PC-3 (cell line): ENCODE measurements around the gene FMNL2. TPM values are rescaled to one million over a fixed set of nuclear protein-coding genes. Genes with fewer than 3 reads are reported as not detected.

ENCODE experiments used
- ATAC-seq: fragments of 200-7000 bp; cut with Tn5 transposase; 2 replicates; pipeline ENCODE4 v1.9.1; 2020; ENCODE audit warnings: mild to moderate bottlenecking, moderate library complexity
- BruUV-seq: library from RNA; stranded (reverse); fragments of 400-500 nt; replicated peaks from 2 replicates; lab custom pipeline; 2021; lab: Mats Ljungman, UMichigan
- CTCF ChIA-PET: fragments of 300-600 bp; sonication (Branson Sonifier 250); formaldehyde crosslinking; loops from one replicate; lab custom pipeline; 2022; ENCODE audit warnings: antibody characterized with exemption; lab: Charles Lee
- POLR2A ChIA-PET: fragments of 300-600 bp; sonication (Branson Sonifier 250); formaldehyde crosslinking; loops from one replicate; lab custom pipeline; 2022; ENCODE audit warnings: antibody characterized with exemption; ENCODE audit not compliant: unreplicated experiment; lab: Charles Lee
- DNase-seq: peaks from one replicate; pipeline ENCODE4 v3.0.0-alpha.2; 2015
- H2AFZ ChIP-seq: fragments of 300-600 bp; sonication (generic); 2 replicates; pipeline ENCODE4 v1.6.0; 2016; ENCODE audit warnings: antibody characterized with exemption, low read length
- H3F3A ChIP-seq: fragments of 300-600 bp; sonication (generic); one replicate; pipeline ENCODE4 v1.6.0; 2017; ENCODE audit warnings: antibody characterized with exemption, low read length, control low read depth, mild to moderate bottlenecking; ENCODE audit not compliant: unreplicated experiment
- H3K27ac ChIP-seq: fragments of 300-600 bp; sonication (generic); 2 replicates; pipeline ENCODE4 v1.5.1; 2016; ENCODE audit warnings: mild to moderate bottlenecking, low read length
- H3K27me3 ChIP-seq: fragments of 300-600 bp; sonication (generic); 2 replicates; pipeline ENCODE4 v1.6.1; 2016; ENCODE audit warnings: low read length, mixed read lengths
- H3K36me3 ChIP-seq: fragments of 300-600 bp; sonication (generic); 2 replicates; pipeline ENCODE4 v1.6.1; 2016; ENCODE audit warnings: low read depth, mixed run types, low read length, mixed read lengths
- H3K4me1 ChIP-seq: fragments of 300-600 bp; sonication (generic); 2 replicates; pipeline ENCODE4 v1.5.1; 2016; ENCODE audit warnings: low read length; ENCODE audit not compliant: insufficient read depth
- H3K4me2 ChIP-seq: fragments of 300-600 bp; sonication (generic); 2 replicates; pipeline ENCODE4 v1.6.0; 2016; ENCODE audit warnings: low read length
- H3K4me3 ChIP-seq: fragments of 300-600 bp; sonication (generic); 2 replicates; pipeline ENCODE4 v1.5.1; 2016; ENCODE audit warnings: mild to moderate bottlenecking, low read length, mixed read lengths
- H3K79me2 ChIP-seq: fragments of 300-600 bp; sonication (generic); 2 replicates; pipeline ENCODE4 v1.6.1; 2017; ENCODE audit warnings: low read length, mixed read lengths
- H3K9ac ChIP-seq: fragments of 300-600 bp; sonication (generic); 2 replicates; pipeline ENCODE4 v1.6.0; 2016; ENCODE audit warnings: mild to moderate bottlenecking, low read length
- H3K9me2 ChIP-seq: fragments of 300-600 bp; sonication (generic); replicated peaks from 2 replicates; pipeline ENCODE4 v1.6.1; 2016; ENCODE audit warnings: mixed run types, low read length, mixed read lengths
- H3K9me3 ChIP-seq: fragments of 300-600 bp; sonication (generic); 2 replicates; pipeline ENCODE4 v1.6.1; 2016; ENCODE audit warnings: low read length, mixed read lengths
- H4K20me1 ChIP-seq: fragments of 300-600 bp; sonication (generic); 2 replicates; pipeline ENCODE4 v1.6.1; 2016; ENCODE audit warnings: low read length, mixed read lengths
- EZH2 ChIP-seq: fragments of 300-600 bp; sonication (generic); IDR thresholded peaks from one replicate; pipeline ENCODE4 v1.6.1; 2017; ENCODE audit warnings: antibody characterized with exemption, mild to moderate bottlenecking, low read length; ENCODE audit not compliant: unreplicated experiment
- EZH2phosphoT487 ChIP-seq: fragments of 300-600 bp; sonication (generic); IDR thresholded peaks from 2 replicates; pipeline ENCODE4 v1.6.1; 2018; ENCODE audit warnings: mild to moderate bottlenecking, antibody characterized with exemption, low read length, borderline replicate concordance
- intact Hi-C: fragments of 100-400 bp; cut with micrococcal nuclease; formaldehyde crosslinking; loops from 2 replicates; pipeline ENCODE4 v1.9.0; 2023
- total RNA-seq: library from RNA; depleted of rRNA; stranded (reverse); fragments of >200 nt; gene quantifications from 2 replicates; pipeline ENCODE4 v1.2.3, GENCODE V29; 2014
- TF ChIP-seq, protein P1 (sequence below): fragments of 300-600 bp; sonication (generic); conservative IDR thresholded peaks from 2 replicates; pipeline ENCODE4 v1.5.1; 2017; ENCODE audit warnings: antibody characterized with exemption, low read depth, mild to moderate bottlenecking, low read length

Gene FMNL2
- total RNA-seq, 1 experiment from 2014 or later, result 15.8 TPM

DNA sequence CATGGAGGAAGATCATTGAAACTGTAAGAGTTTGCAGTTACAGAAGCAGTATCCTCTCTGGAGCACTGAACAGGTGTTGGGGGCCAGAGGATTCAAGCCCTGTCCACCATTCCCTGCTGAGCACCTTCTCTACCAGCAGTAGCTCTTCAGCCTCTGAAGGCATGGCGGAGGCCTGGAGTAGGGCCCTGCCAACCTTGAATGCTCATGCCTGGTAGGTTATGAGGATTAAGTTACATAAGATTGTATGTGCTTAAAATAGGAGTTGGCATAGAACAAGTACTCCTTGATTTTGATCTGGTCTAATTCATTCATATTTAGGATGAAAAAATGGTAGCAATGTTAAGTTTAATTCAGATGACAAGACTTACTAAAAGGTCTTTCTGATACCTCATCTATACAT lies 40.2 kb downstream of the FMNL2 start:
- Histone ChIP-seq H3K79me2 (peaks cover 66% of the 10 kb centered on the region), H3K27ac (no peak overlapping the region)
- CTCF ChIA-PET, result no interaction called here

DNA sequence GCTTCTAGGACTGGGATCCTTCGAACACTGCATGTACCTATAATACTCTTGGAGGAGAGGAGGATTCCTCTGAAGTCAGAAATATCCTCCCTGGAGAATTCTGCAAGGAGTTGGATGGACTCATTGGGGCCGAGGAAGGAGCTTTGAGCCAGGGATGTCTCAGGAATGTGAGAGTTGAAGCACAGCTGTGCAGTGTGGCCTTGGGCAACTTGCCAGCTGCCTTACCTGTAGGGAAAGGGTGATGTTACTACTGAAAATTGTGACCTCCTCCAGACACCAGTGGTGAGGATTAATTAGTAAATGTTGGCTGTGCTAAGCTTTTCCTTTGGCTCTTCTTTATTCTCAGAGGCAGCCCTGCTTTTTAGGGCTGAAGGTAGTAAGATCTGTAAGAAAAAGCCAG lies 41.4 kb downstream of the FMNL2 start:
- 0 out of 2 replicates have a peak overlapping the region, but pooled peaks have one; percentile 13 for H3K27ac ChIP-seq
- ATAC-seq, result no peak
- no TSS peak for BruUV-seq
- H4K20me1 ChIP-seq, result no peaks in the 10 kb centered on the region
- H3K4me3 ChIP-seq, result no peak overlapping the region
- CTCF ChIA-PET, result no interaction called here
- no peaks in the 10 kb centered on the region for H3K9me3 ChIP-seq
- DNase-seq, result peak; percentile 22
- H3K9ac ChIP-seq, result no peak overlapping the region
- peaks cover 36% of the 10 kb centered on the region for H3K4me1 ChIP-seq
- H2AFZ ChIP-seq, result no peak overlapping the region
- H3K9me2 ChIP-seq, result no peaks in the 10 kb centered on the region
- no peaks in the 10 kb centered on the region for H3K27me3 ChIP-seq
- TF ChIP-seq EZH2, result no peak
- TF ChIP-seq, protein P1, sequence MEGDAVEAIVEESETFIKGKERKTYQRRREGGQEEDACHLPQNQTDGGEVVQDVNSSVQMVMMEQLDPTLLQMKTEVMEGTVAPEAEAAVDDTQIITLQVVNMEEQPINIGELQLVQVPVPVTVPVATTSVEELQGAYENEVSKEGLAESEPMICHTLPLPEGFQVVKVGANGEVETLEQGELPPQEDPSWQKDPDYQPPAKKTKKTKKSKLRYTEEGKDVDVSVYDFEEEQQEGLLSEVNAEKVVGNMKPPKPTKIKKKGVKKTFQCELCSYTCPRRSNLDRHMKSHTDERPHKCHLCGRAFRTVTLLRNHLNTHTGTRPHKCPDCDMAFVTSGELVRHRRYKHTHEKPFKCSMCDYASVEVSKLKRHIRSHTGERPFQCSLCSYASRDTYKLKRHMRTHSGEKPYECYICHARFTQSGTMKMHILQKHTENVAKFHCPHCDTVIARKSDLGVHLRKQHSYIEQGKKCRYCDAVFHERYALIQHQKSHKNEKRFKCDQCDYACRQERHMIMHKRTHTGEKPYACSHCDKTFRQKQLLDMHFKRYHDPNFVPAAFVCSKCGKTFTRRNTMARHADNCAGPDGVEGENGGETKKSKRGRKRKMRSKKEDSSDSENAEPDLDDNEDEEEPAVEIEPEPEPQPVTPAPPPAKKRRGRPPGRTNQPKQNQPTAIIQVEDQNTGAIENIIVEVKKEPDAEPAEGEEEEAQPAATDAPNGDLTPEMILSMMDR, result no peak
- TF ChIP-seq EZH2phosphoT487, result no peak
- H3K79me2 ChIP-seq, result peaks cover 70% of the 10 kb centered on the region
- H3K4me2 ChIP-seq, result peak overlapping the region; percentile 15
- POLR2A ChIA-PET, result no interaction called here
- intact Hi-C loops, result no loop called here
- H3K36me3 ChIP-seq, result no peaks in the 10 kb centered on the region
- H3F3A ChIP-seq, result no peaks in the 10 kb centered on the region

More for the DNA sequence above, 40.2 kb downstream of the FMNL2 start:
- H3K9me3 ChIP-seq, result no peaks in the 10 kb centered on the region
- intact Hi-C loops, result no loop called here
- no TSS peak for BruUV-seq
- H2AFZ ChIP-seq, result no peak overlapping the region
- DNase-seq (no peak), ATAC-seq (no peak)
- no peaks in the 10 kb centered on the region for H4K20me1 ChIP-seq
- H3K9me2 ChIP-seq, result no peaks in the 10 kb centered on the region
- H3K36me3 ChIP-seq, result no peaks in the 10 kb centered on the region
- no peaks in the 10 kb centered on the region for H3K27me3 ChIP-seq
- POLR2A ChIA-PET, result no interaction called here
- no peak overlapping the region for H3K4me3 ChIP-seq
- peaks cover 36% of the 10 kb centered on the region for H3K4me1 ChIP-seq
- H3K4me2 ChIP-seq, result no peak overlapping the region
- no peak overlapping the region for H3K9ac ChIP-seq
- no peaks in the 10 kb centered on the region for H3F3A ChIP-seq
- TF ChIP-seq, protein P1, result no peak
- no peak for TF ChIP-seq EZH2phosphoT487

DNA sequence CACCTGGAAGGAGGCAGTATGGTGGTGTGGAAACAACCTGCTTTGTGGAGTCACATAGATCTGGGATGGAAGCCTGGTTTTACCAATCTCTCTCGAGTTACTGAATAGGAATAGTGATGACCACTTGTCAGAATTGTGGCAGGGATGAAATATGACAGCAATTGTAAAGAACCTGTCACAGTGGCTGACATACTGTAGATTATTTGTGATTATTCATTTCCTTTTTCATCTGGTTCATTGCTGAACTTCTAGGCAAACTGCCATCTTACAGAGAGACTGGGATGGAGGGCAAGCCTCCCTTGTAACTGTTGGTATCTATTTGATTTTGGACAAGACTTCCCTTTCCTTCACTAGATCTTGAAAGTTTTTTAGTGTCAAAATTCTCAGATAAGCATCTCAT lies 42.0 kb downstream of the FMNL2 start:
- Histone ChIP-seq H3K4me3 (no peak overlapping the region), H3K27ac (0 out of 2 replicates have a peak overlapping the region, but pooled peaks have one; percentile 13), H3K79me2 (peaks cover 75% of the 10 kb centered on the region), H3K27me3 (no peaks in the 10 kb centered on the region), H3K9me2 (no peaks in the 10 kb centered on the region), H3K9me3 (no peaks in the 10 kb centered on the region), H4K20me1 (no peaks in the 10 kb centered on the region), H3K4me2 (peak overlapping the region; percentile 15), H3K4me1 (peaks cover 36% of the 10 kb centered on the region), H3K9ac (no peak overlapping the region), H2AFZ (no peak overlapping the region), H3F3A (no peaks in the 10 kb centered on the region), H3K36me3 (no peaks in the 10 kb centered on the region)
- peak; percentile 74 for ATAC-seq
- TF ChIP-seq EZH2 (no peak), EZH2phosphoT487 (no peak)
- TF ChIP-seq, protein P1, result no peak
- ChIA-PET POLR2A (no interaction called here), CTCF (no interaction called here)
- intact Hi-C loops, result no loop called here
- BruUV-seq, result no TSS peak
- DNase-seq, result peak; percentile 77
